H1 (cell line): ENCODE results near the gene NMB. TPM values are rescaled to one million over a fixed set of nuclear protein-coding genes. Genes with fewer than 3 reads are reported as not detected.

Experiments used
- CTCF ChIP-seq, 3 experiments: IDR thresholded peaks; 1 replicate in 2 of 3; 2 replicates in 1 of 3; pipeline versions ENCODE4 v1.5.1 to v1.6.1; 2011; ENCODE audit warnings: low read length in 3 of 3, mild to moderate bottlenecking in 3 of 3, inconsistent platforms in 2 of 3, low read depth in 1 of 3, moderate library complexity in 1 of 3; ENCODE audit not compliant: insufficient read depth in 1 of 3; ENCODE audit errors: control extremely low read depth in 1 of 3
- HDAC2 ChIP-seq, 2 experiments: fragments of 300-600 bp in 1 of 2; sonication (generic) in 1 of 2; IDR thresholded peaks; 2 replicates each; pipeline ENCODE4 v1.6.1; 2011 to 2012; ENCODE audit warnings: low read depth in 2 of 2, low read length in 2 of 2, mild to moderate bottlenecking in 2 of 2, moderate library complexity in 2 of 2, borderline replicate concordance in 1 of 2, inconsistent platforms in 1 of 2
- RNF2 ChIP-seq: fragments of 200-900, 300-1000 bp; sonication (generic); IDR thresholded peaks from 2 replicates; pipeline ENCODE4 v1.7.1; 2016; ENCODE audit warnings: borderline replicate concordance, low read depth, mild to moderate bottlenecking, antibody characterized with exemption, low read length; ENCODE audit not compliant: poor library complexity, severe bottlenecking; ENCODE audit errors: missing control alignments
- SUZ12 ChIP-seq: fragments of 200-600 bp; sonication (generic); IDR thresholded peaks from 2 replicates; pipeline ENCODE4 v1.6.1; 2012; ENCODE audit warnings: mild to moderate bottlenecking, inconsistent platforms, low read length, moderate library complexity, mixed read lengths
- polyA plus RNA-seq, 7 experiments: library from polyadenylated mRNA; depleted of rRNA in 3 of 7; stranded (reverse) in 5 of 7; unstranded in 2 of 7; fragments of >200 nt in 5 of 7; fragments of 200-250 nt in 2 of 7; gene quantifications; 1 replicate in 5 of 7; 2 replicates in 1 of 7; 4 replicates in 1 of 7; pipeline versions ENCODE4 v1.2.1 to v1.2.3, GENCODE V29; 2011 to 2013; ENCODE audit warnings: missing spikeins in 2 of 7, mixed read lengths in 2 of 7
- total RNA-seq: library from RNA; stranded (reverse); fragmentation: NEBNext Ultra II Directional; extraction: Animal tissue kit (Norgen Biotek cat#: 25700); gene quantifications from 2 replicates; pipeline ENCODE4 v1.2.1, GENCODE V29; 2021

NMB gene
- total and polyA plus RNA-seq, 2 of the 8 experiments (the other 6 are each of a cell fraction or from before 2014, with no cell fraction given) = 9.3 to 13.6 TPM

GRCh38 chr15:84638103-84638502 is 19.9 kb downstream of the NMB start (continued):
- TF ChIP-seq CTCF (IDR thresholded peaks at IDR 0.05; ENCODE audit: control extremely low read depth in 1 of 3, insufficient read depth in 1 of 3, low read depth in 1 of 3, low read length in 3 of 3) (peak in 2 of 3 experiments; percentile 59 to 70; a peak in 3 of 4 replicates), SUZ12 (no peak), RNF2 (no peak), HDAC2 (IDR thresholded peaks at IDR 0.05; ENCODE audit: borderline replicate concordance in 1 of 2, low read depth in 2 of 2, low read length in 2 of 2) (no peak)
